ENCODE measurements around the gene COASY. TPM values are rescaled to one million over a fixed set of nuclear protein-coding genes. Genes with fewer than 3 reads are reported as not detected.
A peak's percentile ranks its signal among the peaks of the same experiment; 100 is the strongest.

Gene COASY
- total RNA-seq, 1 donor from 2014 or later = 10.9 TPM

DNA sequence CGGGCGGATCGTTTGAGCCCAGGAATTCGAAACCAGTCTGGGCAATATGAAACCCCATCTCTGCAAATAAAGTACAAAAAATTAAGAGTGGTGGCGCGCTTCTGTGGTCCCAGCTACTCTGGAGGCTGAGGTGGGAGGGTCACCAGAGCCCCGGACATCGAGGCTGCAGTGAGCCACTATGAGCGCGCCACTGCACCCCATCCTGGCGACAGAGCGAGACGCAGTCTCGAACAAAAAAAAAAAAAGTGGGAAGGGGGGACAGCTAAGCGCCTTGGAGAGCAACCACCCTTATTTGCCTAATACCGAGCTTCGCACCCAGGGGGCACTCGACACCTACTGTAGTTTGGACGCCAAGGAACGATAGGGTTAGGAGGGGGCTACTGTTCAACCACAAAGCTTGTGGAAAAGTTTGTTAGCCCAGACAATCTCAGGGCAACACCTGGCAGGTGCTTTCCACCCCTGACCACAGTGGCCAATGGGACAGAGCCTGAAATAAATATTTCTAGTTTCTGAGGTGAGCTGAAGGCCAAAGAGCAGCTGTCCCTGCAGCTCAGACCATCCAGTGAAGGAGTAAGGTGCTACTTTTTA, 16.4 kb downstream of the COASY start:
- DNase-seq (ENCODE audit: low spot score in 2 of 2) = peak in 1 of 2 donors; percentile 88
- H3K9me3 ChIP-seq = no peaks in the 10 kb centered on the region
- peaks cover 35 to 53% of the 10 kb centered on the region in 2 donors for H3K36me3 ChIP-seq
- H3K27me3 ChIP-seq = no peaks in the 10 kb centered on the region
- intact Hi-C loops (cut with DNase I) = loop anchor here (1.0 to 10.0 kb wide), 3 partner anchors 101 to 246 kb away; partner anchors contain the start of gene BECN1
- TF ChIP-seq, protein P1, sequence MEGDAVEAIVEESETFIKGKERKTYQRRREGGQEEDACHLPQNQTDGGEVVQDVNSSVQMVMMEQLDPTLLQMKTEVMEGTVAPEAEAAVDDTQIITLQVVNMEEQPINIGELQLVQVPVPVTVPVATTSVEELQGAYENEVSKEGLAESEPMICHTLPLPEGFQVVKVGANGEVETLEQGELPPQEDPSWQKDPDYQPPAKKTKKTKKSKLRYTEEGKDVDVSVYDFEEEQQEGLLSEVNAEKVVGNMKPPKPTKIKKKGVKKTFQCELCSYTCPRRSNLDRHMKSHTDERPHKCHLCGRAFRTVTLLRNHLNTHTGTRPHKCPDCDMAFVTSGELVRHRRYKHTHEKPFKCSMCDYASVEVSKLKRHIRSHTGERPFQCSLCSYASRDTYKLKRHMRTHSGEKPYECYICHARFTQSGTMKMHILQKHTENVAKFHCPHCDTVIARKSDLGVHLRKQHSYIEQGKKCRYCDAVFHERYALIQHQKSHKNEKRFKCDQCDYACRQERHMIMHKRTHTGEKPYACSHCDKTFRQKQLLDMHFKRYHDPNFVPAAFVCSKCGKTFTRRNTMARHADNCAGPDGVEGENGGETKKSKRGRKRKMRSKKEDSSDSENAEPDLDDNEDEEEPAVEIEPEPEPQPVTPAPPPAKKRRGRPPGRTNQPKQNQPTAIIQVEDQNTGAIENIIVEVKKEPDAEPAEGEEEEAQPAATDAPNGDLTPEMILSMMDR (IDR thresholded peaks at IDR 0.05) = peak; percentile 44 to 82 (median 62)
- H3K4me1 ChIP-seq = peaks cover 5 to 12% of the 10 kb centered on the region in 2 donors
- peak overlapping the region; percentile 78 to 83 for H3K27ac ChIP-seq
- H3K4me3 ChIP-seq = peak overlapping the region; percentile 68 to 76

DNA sequence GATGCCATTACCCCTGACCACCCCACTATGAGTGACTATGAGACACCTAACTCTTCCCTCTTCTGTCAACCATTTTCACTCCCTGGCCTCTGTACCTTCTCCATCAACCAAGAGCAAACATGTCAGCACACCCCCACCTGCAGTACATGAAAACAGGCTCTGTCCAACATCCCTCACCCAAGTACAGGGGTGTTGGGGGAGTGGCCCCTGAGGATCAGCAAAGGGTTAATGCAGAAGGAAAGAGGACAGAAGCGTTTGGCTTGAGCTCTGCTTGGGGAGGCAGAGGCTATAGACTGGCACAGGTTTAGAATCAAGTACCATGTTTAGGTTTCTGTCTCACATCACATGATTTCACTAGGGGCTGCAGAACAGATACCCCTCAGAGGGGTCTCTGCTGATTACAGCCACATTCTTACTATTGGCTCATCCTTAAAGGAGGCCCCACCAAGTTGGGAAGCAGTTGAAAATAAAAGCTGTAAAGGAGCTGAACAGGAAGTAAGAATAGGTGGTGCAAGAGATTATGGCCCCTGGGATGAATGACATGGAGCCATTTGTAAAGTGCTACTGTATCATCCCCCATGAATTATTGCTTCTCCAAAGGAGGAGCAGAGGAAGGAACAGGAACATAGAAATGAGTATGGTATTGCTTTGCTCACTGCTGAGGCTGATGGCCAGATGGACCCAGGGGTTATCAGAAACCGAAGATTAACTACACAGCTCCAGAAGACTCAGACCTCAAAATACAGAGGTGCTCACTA, 18.0 kb downstream of the COASY start:
- Histone ChIP-seq H3K36me3 (peaks cover 42 to 55% of the 10 kb centered on the region in 2 donors), H3K4me3 (no peak overlapping the region), H3K9me3 (no peaks in the 10 kb centered on the region), H3K27me3 (no peaks in the 10 kb centered on the region), H3K27ac (no peak overlapping the region), H3K4me1 (peaks cover 5 to 12% of the 10 kb centered on the region in 2 donors)
- no peak for DNase-seq (ENCODE audit: low spot score in 2 of 2)
- TF ChIP-seq, protein P1 (IDR thresholded peaks at IDR 0.05) = no peak
- intact Hi-C loops (cut with DNase I) = loop anchor here (10.0 kb wide), 1 partner anchor 245 kb away; the partner anchor contains the start of gene BECN1

DNA sequence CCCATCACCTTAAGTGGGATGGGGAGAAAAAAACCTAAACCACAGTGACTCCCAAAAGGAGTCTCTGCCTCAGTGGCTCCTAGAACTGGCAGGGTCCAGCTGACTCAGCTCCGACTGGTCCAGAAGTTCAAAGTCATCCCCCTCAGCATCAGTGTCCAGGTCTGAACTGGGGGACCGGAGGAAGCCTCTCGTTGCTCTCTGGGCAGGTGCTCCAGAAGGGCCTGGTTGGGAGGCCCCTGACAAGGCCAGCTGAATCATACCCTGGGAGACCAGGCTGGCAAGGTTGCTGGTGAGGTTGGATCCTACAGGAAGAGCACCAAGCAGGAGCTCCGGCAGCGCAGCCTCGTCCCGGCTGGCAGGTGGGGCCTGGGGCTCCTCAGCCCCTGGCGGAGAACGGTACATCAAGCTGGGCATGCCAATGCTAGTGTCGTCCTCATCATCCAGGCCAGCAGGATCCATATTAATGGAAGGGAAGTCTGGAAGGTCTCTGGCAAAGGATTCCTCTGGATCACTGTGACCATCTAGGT, 19.9 kb downstream of the COASY start:
- intact Hi-C loops (cut with DNase I) = no loop called here

DNA sequence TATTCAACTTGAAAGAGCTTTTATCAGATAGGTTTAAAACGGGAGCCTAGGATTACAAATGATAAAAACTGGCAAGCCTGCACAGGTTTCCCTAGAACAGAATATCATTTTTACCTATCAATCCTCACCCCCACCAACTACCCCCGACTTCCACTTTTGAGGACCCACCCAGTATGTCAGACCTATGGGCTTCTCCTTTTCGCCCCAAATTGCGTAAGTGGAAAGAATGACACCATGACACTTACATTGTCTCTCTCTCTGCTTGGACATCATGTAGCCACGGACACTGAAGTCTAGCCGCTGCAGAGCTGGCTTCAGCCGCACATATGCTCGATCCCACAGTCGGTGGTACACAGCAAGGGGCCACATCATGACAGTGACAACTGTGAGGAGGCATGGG, 22.9 kb downstream of the COASY start:
- peaks cover 73 to 98% of the 10 kb centered on the region in 2 donors for H3K36me3 ChIP-seq
- TF ChIP-seq, protein P1 (IDR thresholded peaks at IDR 0.05) = no peak
- no peaks in the 10 kb centered on the region for H3K4me1 ChIP-seq
- H3K27me3 ChIP-seq = no peaks in the 10 kb centered on the region
- no peak for DNase-seq (ENCODE audit: low spot score in 2 of 2)
- H3K9me3 ChIP-seq = no peaks in the 10 kb centered on the region
- no peak overlapping the region for H3K27ac ChIP-seq
- intact Hi-C loops (cut with DNase I) = no loop called here
- no peak overlapping the region for H3K4me3 ChIP-seq

More for the DNA sequence above, 19.9 kb downstream of the COASY start:
- Histone ChIP-seq H3K27ac (no peak overlapping the region), H3K4me1 (peaks cover 5 to 12% of the 10 kb centered on the region in 2 donors), H3K36me3 (peaks cover 52 to 72% of the 10 kb centered on the region in 2 donors), H3K4me3 (no peak overlapping the region), H3K27me3 (no peaks in the 10 kb centered on the region), H3K9me3 (no peaks in the 10 kb centered on the region)
- TF ChIP-seq, protein P1 (IDR thresholded peaks at IDR 0.05) = no peak
- DNase-seq (ENCODE audit: low spot score in 2 of 2) = no peak

DNA sequence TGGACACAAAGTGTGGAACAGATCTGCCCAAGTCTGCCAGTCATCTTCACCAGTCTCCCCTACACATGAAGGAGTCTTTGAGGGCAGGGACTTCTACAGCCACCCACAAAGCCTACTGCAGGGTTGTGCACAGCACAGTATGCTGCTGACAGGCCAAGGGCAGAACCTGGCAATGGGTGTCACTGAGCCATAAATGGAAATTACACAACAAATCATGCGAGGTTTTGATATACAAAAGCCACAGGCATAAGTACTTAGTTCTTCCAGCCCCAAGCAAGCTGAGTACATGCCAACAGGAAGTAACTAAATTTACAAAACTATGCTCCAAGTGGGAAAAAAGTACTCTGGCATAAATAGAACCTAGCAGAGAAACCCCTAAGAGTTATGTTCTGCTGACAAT, 23.4 kb downstream of the COASY start:
- H3K4me3 ChIP-seq = no peak overlapping the region
- H3K27ac ChIP-seq = no peak overlapping the region
- intact Hi-C loops (cut with DNase I) = no loop called here
- H3K9me3 ChIP-seq = no peaks in the 10 kb centered on the region
- H3K36me3 ChIP-seq = peaks cover 78 to 98% of the 10 kb centered on the region in 2 donors
- TF ChIP-seq, protein P1 (IDR thresholded peaks at IDR 0.05) = no peak
- H3K4me1 ChIP-seq = no peaks in the 10 kb centered on the region
- H3K27me3 ChIP-seq = no peaks in the 10 kb centered on the region
- DNase-seq (ENCODE audit: low spot score in 2 of 2) = no peak

All from ascending aorta (tissue), 2 donors.